Omental fat pad (tissue), 4 donors: ENCODE measurements around the gene CD99. TPM values are rescaled to one million over a fixed set of nuclear protein-coding genes. Genes with fewer than 3 reads are reported as not detected.

ENCODE experiments used
- ATAC-seq: fragments of 150-250 bp; one replicate; pipeline ENCODE4 v1.9.1; 2016; ENCODE audit warnings: mild to moderate bottlenecking, moderate library complexity; ENCODE audit not compliant: low FRiP score
- DNase-seq: peaks from one replicate; pipeline ENCODE4 v3.0.0-alpha.2; 2019; ENCODE audit warnings: low spot score
- CTCF ChIP-seq, 3 donors: fragments of 450-650 bp; IDR thresholded peaks; one replicate each; pipeline ENCODE4 v1.5.1; 2016 to 2017; ENCODE audit warnings: antibody characterized with exemption in 3 of 3, mild to moderate bottlenecking in 3 of 3, moderate library complexity in 2 of 3
- total RNA-seq, 4 donors: library from RNA; depleted of rRNA; stranded (reverse); fragments of >200 nt; gene quantifications; one replicate each; pipeline ENCODE4 v1.1.0, GENCODE V29; 2016

CD99 gene
- total RNA-seq, 4 donors from 2014 or later = 206 to 412 (median 295) TPM

- peak; percentile 41 for ATAC-seq
- no peak for TF ChIP-seq CTCF (IDR thresholded peaks at IDR 0.05)
- DNase-seq = no peak
These were observed 40.2 kb upstream of the CD99 start for GRCh38 chrX:2650865-2651264.

DNA sequence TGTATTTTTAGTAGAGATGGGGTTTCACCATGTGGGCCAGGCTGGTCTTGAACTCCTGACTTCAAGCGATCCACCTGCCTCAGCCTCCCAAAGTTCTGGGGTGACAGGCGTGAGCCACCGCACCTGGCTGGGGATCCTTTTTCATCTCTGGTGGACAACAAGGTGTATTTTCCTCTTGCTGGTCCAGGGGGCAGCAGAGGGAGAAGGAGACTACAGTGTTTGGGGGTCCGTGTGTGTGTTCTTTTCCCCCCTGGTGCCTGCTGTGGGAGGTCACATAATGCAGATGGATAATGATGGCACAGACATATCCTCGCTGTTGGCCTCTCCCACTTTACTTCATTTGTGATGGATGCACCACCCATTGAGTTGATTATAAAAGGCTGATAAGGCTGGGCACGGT is 39.0 kb upstream of the CD99 start:
- no peak for TF ChIP-seq CTCF (IDR thresholded peaks at IDR 0.05)
- ATAC-seq = no peak

GRCh38 chrX:2654436-2655340 is 36.4 kb upstream of the CD99 start:
- TF ChIP-seq CTCF (IDR thresholded peaks at IDR 0.05) = no peak
- DNase-seq (no peak), ATAC-seq (no peak)

More for the DNA sequence above, 39.0 kb upstream of the CD99 start:
- no peak for DNase-seq

GRCh38 chrX:2656257-2656836 is 34.7 kb upstream of the CD99 start:
- DNase-seq = no peak
- TF ChIP-seq CTCF (IDR thresholded peaks at IDR 0.05) = no peak
- no peak for ATAC-seq

DNA sequence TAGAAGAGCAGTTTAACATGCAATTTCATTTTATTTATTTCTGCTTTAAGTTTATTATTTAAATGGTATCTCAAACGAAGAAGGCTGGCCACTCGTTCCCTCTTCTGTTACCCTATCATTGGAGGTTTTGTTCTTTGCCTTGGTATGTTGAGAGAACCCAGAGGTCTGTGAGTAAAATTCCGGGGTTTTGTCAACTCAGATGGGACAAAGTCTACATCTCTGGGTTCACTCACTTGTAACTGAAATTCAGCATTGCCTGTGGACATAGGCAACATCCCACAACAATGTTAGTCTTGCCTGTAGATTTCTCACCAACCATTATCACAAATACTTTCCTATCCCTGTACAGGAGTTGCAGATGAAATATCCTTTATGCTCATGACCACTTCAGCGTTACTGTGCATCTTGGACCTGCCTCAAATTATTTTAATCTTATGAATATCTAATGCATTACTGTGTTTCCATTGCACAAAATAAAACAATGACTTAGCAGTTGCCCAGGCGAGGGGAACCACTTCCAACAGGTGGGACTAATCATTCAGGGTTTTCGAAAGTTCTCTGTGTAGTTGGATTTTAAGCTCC is 33.5 kb upstream of the CD99 start:
- no peak for ATAC-seq
- no peak for DNase-seq
- TF ChIP-seq CTCF (IDR thresholded peaks at IDR 0.05) = no peak

DNA sequence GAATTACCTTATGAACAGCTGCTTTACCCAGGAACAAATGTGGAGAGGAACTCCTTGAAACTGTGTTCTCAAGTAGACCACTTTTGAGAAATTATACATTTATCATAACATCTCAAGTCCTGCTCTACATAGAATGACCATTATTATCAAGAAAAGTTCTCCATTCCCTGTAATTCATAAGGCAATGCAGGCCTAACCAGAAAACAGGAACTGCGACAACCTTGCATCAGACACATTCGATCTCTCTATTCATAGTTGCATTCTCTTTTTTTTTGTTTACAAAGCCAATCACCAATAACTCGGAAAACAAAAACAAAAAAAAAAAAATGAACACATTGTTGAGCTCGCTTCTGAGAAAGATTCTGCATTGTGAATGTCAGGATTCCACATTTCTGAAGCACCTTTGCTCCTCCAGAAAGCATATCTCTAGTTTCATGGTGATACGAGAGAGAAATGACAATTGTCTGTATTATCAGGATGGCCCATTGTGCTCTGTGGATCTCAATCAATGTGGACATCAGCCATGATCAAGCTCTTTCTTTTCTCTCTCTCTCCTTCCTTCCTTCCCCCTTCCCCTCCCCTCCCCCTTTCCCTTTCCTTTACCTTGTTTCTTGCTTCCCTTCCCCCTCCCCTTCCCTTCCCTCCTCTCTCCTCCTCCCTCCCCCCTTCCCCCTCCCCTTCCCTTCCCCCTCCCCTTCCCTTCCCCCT is 32.4 kb upstream of the CD99 start:
- no peak for DNase-seq
- TF ChIP-seq CTCF (IDR thresholded peaks at IDR 0.05) = no peak
- ATAC-seq = no peak
